ENCODE results near the gene RPP38. TPM values are rescaled to one million over a fixed set of nuclear protein-coding genes. Genes with fewer than 3 reads are reported as not detected.

The RPP38 gene
- polyA plus RNA-seq, 3 donors, result 8.1 to 13.8 (median 13.3) TPM

DNA sequence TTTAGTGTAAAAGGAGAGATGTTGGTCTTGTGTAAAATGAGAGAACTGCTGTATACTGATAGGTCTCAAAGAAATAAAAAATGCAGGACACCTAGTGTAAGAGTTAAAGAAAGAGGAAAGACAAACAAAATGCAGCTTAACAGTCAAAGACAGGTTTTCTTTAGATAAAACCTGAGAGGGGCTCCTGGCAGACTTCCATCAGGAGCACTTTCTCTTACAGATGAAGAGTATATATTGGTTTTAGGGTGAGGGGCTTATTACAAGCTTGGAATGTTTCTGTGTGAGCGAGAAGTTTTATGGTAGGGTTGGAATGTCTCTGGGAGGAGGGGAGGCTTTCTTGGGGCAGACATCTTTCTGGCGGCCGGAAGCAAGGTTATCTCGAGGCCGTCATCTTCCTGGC is 24.8 kb upstream of the RPP38 start:
- Mint-ChIP-seq H3K4me1 (no peaks in the 10 kb centered on the region), H3K9me3 (peaks cover 6 to 19% (median 10%) of the 10 kb centered on the region in 7 donors), H3K27ac (no peak overlapping the region), H3K4me3 (no peak overlapping the region), H3K36me3 (no peaks in the 10 kb centered on the region), H3K27me3 (ENCODE audit: low read depth in 3 of 3) (peaks cover 0 to 8% (median 2%) of the 10 kb centered on the region in 3 donors)
- Histone ChIP-seq H3K4me3 (replicated peaks in 1 of 3; ENCODE audit: low read depth in 2 of 3, low read length in 3 of 3) (no peak overlapping the region), H3K9me3 (replicated peaks in 1 of 2; ENCODE audit: control insufficient read depth in 1 of 2, insufficient read depth in 1 of 2, low read length in 2 of 2) (no peaks in the 10 kb centered on the region), H2AFZ (ENCODE audit: insufficient read depth, low read depth, low read length, poor library complexity, severe bottlenecking) (no peak overlapping the region), H3K79me2 (ENCODE audit: insufficient read depth, low read length) (no peaks in the 10 kb centered on the region), H3K27ac (ENCODE audit: low read depth in 1 of 2, low read length in 2 of 2) (no peak overlapping the region), H3K27me3 (ENCODE audit: control insufficient read depth in 2 of 2, insufficient read depth in 2 of 2, low read length in 2 of 2) (no peaks in the 10 kb centered on the region), H3K9ac (ENCODE audit: insufficient read depth, low read length, poor library complexity, severe bottlenecking) (no peak overlapping the region), H3K4me2 (replicated peaks; ENCODE audit: extremely low read depth, low read length, poor library complexity, severe bottlenecking) (no peak overlapping the region), H4K20me1 (ENCODE audit: insufficient read depth, low read length) (no peaks in the 10 kb centered on the region), H3K36me3 (replicated peaks in 1 of 2; ENCODE audit: control insufficient read depth in 1 of 2, insufficient read depth in 2 of 2, low read length in 2 of 2) (no peaks in the 10 kb centered on the region), H3K4me1 (ENCODE audit: control insufficient read depth in 1 of 2, insufficient read depth in 2 of 2, low read length in 2 of 2) (no peaks in the 10 kb centered on the region)
- 94% methylated on average over 5 of the region's 5 CpGs for WGBS (ENCODE audit: insufficient coverage)
- TF ChIP-seq, protein P1, sequence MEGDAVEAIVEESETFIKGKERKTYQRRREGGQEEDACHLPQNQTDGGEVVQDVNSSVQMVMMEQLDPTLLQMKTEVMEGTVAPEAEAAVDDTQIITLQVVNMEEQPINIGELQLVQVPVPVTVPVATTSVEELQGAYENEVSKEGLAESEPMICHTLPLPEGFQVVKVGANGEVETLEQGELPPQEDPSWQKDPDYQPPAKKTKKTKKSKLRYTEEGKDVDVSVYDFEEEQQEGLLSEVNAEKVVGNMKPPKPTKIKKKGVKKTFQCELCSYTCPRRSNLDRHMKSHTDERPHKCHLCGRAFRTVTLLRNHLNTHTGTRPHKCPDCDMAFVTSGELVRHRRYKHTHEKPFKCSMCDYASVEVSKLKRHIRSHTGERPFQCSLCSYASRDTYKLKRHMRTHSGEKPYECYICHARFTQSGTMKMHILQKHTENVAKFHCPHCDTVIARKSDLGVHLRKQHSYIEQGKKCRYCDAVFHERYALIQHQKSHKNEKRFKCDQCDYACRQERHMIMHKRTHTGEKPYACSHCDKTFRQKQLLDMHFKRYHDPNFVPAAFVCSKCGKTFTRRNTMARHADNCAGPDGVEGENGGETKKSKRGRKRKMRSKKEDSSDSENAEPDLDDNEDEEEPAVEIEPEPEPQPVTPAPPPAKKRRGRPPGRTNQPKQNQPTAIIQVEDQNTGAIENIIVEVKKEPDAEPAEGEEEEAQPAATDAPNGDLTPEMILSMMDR (IDR thresholded peaks at IDR 0.05), result no peak
- no peak for DNase-seq
- intact Hi-C loops (cut with micrococcal nuclease), result no loop called here

DNA sequence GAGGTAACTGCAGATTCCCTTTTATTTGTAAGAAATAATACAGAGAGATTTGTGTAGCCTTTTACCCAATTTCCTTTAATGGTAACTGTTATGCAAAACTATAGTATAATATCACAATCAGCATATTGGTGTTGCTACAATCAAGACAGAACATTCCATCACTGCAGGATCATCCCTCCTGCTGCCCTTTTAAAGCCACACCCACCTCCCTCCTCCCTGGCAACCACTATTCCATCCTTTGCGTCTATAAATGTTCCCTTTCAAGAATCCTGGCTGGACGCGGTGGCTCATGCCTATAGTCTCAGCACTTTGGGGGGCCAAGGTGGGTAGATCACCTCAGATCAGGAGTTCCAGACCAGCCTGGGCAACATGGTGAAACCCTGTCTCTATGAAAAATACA is 21.7 kb upstream of the RPP38 start:
- Histone ChIP-seq H3K9me3 (replicated peaks in 1 of 2; ENCODE audit: control insufficient read depth in 1 of 2, insufficient read depth in 1 of 2, low read length in 2 of 2) (no peaks in the 10 kb centered on the region), H3K4me1 (ENCODE audit: control insufficient read depth in 1 of 2, insufficient read depth in 2 of 2, low read length in 2 of 2) (no peaks in the 10 kb centered on the region), H3K27ac (ENCODE audit: low read depth in 1 of 2, low read length in 2 of 2) (no peak overlapping the region), H2AFZ (ENCODE audit: insufficient read depth, low read depth, low read length, poor library complexity, severe bottlenecking) (no peak overlapping the region), H3K4me2 (replicated peaks; ENCODE audit: extremely low read depth, low read length, poor library complexity, severe bottlenecking) (no peak overlapping the region), H3K9ac (ENCODE audit: insufficient read depth, low read length, poor library complexity, severe bottlenecking) (no peak overlapping the region), H4K20me1 (ENCODE audit: insufficient read depth, low read length) (no peaks in the 10 kb centered on the region), H3K36me3 (replicated peaks in 1 of 2; ENCODE audit: control insufficient read depth in 1 of 2, insufficient read depth in 2 of 2, low read length in 2 of 2) (no peaks in the 10 kb centered on the region), H3K79me2 (ENCODE audit: insufficient read depth, low read length) (no peaks in the 10 kb centered on the region), H3K4me3 (replicated peaks in 1 of 3; ENCODE audit: low read depth in 2 of 3, low read length in 3 of 3) (no peak overlapping the region), H3K27me3 (ENCODE audit: control insufficient read depth in 2 of 2, insufficient read depth in 2 of 2, low read length in 2 of 2) (no peaks in the 10 kb centered on the region)
- WGBS (ENCODE audit: insufficient coverage), result 100% methylated on average over 2 of the region's 3 CpGs
- Mint-ChIP-seq H3K36me3 (no peaks in the 10 kb centered on the region), H3K4me1 (no peaks in the 10 kb centered on the region), H3K27ac (no peak overlapping the region), H3K27me3 (ENCODE audit: low read depth in 3 of 3) (peaks cover 2 to 12% (median 4%) of the 10 kb centered on the region in 3 donors), H3K4me3 (no peak overlapping the region), H3K9me3 (peaks cover 6 to 19% (median 10%) of the 10 kb centered on the region in 7 donors)
- intact Hi-C loops (cut with micrococcal nuclease), result no loop called here
- TF ChIP-seq, protein P1 (IDR thresholded peaks at IDR 0.05), result no peak
- no peak for DNase-seq

All from CD14-positive monocyte (primary cell).